K562 (cell line): ENCODE data around the gene RPS6KA2. TPM values are rescaled to one million over a fixed set of nuclear protein-coding genes. Genes with fewer than 3 reads are reported as not detected.
A peak's percentile ranks its signal among the peaks of the same experiment; 100 is the strongest.

Experiments
- ARID1B ChIP-seq: fragments of 450-650 bp; IDR thresholded peaks from 2 replicates; pipeline ENCODE4 v1.6.1; 2016; ENCODE audit warnings: antibody characterized with exemption, mild to moderate bottlenecking, inconsistent platforms
- HCFC1 ChIP-seq: IDR thresholded peaks from 2 replicates; pipeline ENCODE4 v1.6.1; 2012; ENCODE audit warnings: low read depth, low read length, improper control_type of control experiment
- HNRNPLL ChIP-seq: fragments of 200-400 bp; formaldehyde crosslinking; IDR thresholded peaks from 2 replicates; pipeline ENCODE4 v1.6.1; 2017; ENCODE audit warnings: low read length, low read depth, mild to moderate bottlenecking; ENCODE audit not compliant: poor library complexity, severe bottlenecking
- HOXB6 ChIP-seq: fragments of 250-450 bp; sonication (Bioruptor Pico); IDR thresholded peaks from 2 replicates; pipeline ENCODE4 v1.5.1; 2022; ENCODE audit warnings: mild to moderate bottlenecking, borderline replicate concordance
- KHSRP ChIP-seq: fragments of 450-650 bp; IDR thresholded peaks from 2 replicates; pipeline ENCODE4 v1.6.1; 2017
- LARP7 ChIP-seq: fragments of 450-650 bp; IDR thresholded peaks from 2 replicates; pipeline ENCODE4 v1.6.1; 2016
- MYNN ChIP-seq, 2 experiments: sonication (generic); formaldehyde crosslinking in 1 of 2; IDR thresholded peaks; 2 replicates each; pipeline versions ENCODE4 v1.5.0 to v1.6.1; 2016 to 2020; ENCODE audit warnings: antibody characterized with exemption in 1 of 2, missing genetic modification reagents in 1 of 2
- NCOA6 ChIP-seq: fragments of 450-650 bp; IDR thresholded peaks from 2 replicates; pipeline ENCODE4 v1.6.1; 2017; ENCODE audit warnings: mild to moderate bottlenecking
- NFE2L1 ChIP-seq: fragments of 450-650 bp; IDR thresholded peaks from 2 replicates; pipeline ENCODE4 v1.6.1; 2016; ENCODE audit warnings: missing genetic modification characterization, low read depth, mild to moderate bottlenecking, missing compliant biosample characterization, moderate library complexity, borderline replicate concordance
- POLR3A ChIP-seq: IDR thresholded peaks from 2 replicates; pipeline ENCODE4 v1.6.1; 2011; ENCODE audit warnings: borderline replicate concordance, mild to moderate bottlenecking, moderate library complexity; ENCODE audit not compliant: insufficient read length, insufficient read depth; ENCODE audit errors: extremely low read depth
- SAFB ChIP-seq: fragments of 200-400 bp; formaldehyde crosslinking; IDR thresholded peaks from 2 replicates; pipeline ENCODE4 v1.6.1; 2017; ENCODE audit warnings: low read depth, low read length, borderline replicate concordance
- SIX5 ChIP-seq, 2 experiments: IDR thresholded peaks; 2 replicates each; pipeline ENCODE4 v1.6.1; 2011; ENCODE audit warnings: low read length in 2 of 2, borderline replicate concordance in 1 of 2, low read depth in 1 of 2, mild to moderate bottlenecking in 1 of 2, moderate library complexity in 1 of 2; ENCODE audit not compliant: insufficient read depth in 1 of 2
- STAG1 ChIP-seq: sonication (generic); formaldehyde crosslinking; IDR thresholded peaks from 2 replicates; pipeline ENCODE4 v1.5.0; 2020; ENCODE audit warnings: missing genetic modification reagents, borderline replicate concordance
- TAF9B ChIP-seq: fragments of 450-650 bp; IDR thresholded peaks from 2 replicates; pipeline ENCODE4 v1.6.1; 2018; ENCODE audit warnings: mild to moderate bottlenecking; ENCODE audit not compliant: partially characterized antibody
- ZEB2 ChIP-seq: fragments of 450-650 bp; IDR thresholded peaks from 2 replicates; pipeline ENCODE4 v1.6.1; 2016
- ZNF133 ChIP-seq: fragments of 250-450 bp; sonication (Bioruptor Pico); IDR thresholded peaks from 2 replicates; pipeline ENCODE4 v1.4.0; 2020; ENCODE audit warnings: mild to moderate bottlenecking
- ZNF507 ChIP-seq: conservative IDR thresholded peaks from 2 replicates; pipeline ENCODE4 v1.6.1; 2017; ENCODE audit warnings: missing genetic modification characterization, missing compliant biosample characterization
- ZNF644 ChIP-seq: fragments of 200-800 bp; sonication (Bioruptor generic); IDR thresholded peaks from 2 replicates; pipeline ENCODE4 v1.6.1; 2016; ENCODE audit warnings: low read depth, missing genetic modification characterization, missing compliant biosample characterization
- polyA plus RNA-seq, 8 experiments: library from polyadenylated mRNA; depleted of rRNA in 4 of 8; stranded (reverse) in 5 of 8; unstranded in 3 of 8; fragments of >200 nt; fragmentation: Nextera tagmentation in 2 of 8; fragmentation: Illumina TruSeq in 1 of 8; extraction: Ambion mirVana in 2 of 8; extraction: Trizol in 1 of 8; gene quantifications; 2 replicates each; pipeline versions ENCODE4 v1.2.1 to v1.2.3, GENCODE V29; 2011 to 2014; ENCODE audit warnings: inconsistent platforms in 1 of 8, missing spikeins in 1 of 8
- total RNA-seq, 7 experiments: library from RNA; depleted of rRNA in 6 of 7; stranded (reverse); fragments of >200 nt in 6 of 7; fragmentation: Illumina TruSeq in 2 of 7; extraction: Trizol in 2 of 7; gene quantifications; 2 replicates each; pipeline versions ENCODE4 v1.2.1 to v1.2.3, GENCODE V29; 2011 to 2021; ENCODE audit warnings: low replicate concordance in 1 of 7
- TF ChIP-seq, protein P1 (sequence below): fragments of 450-650 bp; formaldehyde crosslinking; IDR thresholded peaks from 2 replicates; pipeline ENCODE4 v1.4.0; 2020; ENCODE audit warnings: mild to moderate bottlenecking, moderate library complexity
- TF ChIP-seq, protein P2 (sequence below): IDR thresholded peaks from 3 replicates; pipeline ENCODE4 v1.6.1; 2011; ENCODE audit warnings: borderline replicate concordance, mild to moderate bottlenecking, moderate library complexity; ENCODE audit not compliant: insufficient read length; ENCODE audit errors: extremely low read depth
- TF ChIP-seq, protein P3 (sequence below): IDR thresholded peaks from 2 replicates; pipeline ENCODE4 v1.6.1; 2011; ENCODE audit warnings: borderline replicate concordance, low read depth, mild to moderate bottlenecking, moderate library complexity, low read length; ENCODE audit not compliant: insufficient read depth, poor library complexity, severe bottlenecking

The RPS6KA2 gene
- total and polyA plus RNA-seq, 9 of the 15 experiments (the other 6 are each of a cell fraction or from before 2014, with no cell fraction given): 0.29 to 1.00 (median 0.53) TPM

DNA sequence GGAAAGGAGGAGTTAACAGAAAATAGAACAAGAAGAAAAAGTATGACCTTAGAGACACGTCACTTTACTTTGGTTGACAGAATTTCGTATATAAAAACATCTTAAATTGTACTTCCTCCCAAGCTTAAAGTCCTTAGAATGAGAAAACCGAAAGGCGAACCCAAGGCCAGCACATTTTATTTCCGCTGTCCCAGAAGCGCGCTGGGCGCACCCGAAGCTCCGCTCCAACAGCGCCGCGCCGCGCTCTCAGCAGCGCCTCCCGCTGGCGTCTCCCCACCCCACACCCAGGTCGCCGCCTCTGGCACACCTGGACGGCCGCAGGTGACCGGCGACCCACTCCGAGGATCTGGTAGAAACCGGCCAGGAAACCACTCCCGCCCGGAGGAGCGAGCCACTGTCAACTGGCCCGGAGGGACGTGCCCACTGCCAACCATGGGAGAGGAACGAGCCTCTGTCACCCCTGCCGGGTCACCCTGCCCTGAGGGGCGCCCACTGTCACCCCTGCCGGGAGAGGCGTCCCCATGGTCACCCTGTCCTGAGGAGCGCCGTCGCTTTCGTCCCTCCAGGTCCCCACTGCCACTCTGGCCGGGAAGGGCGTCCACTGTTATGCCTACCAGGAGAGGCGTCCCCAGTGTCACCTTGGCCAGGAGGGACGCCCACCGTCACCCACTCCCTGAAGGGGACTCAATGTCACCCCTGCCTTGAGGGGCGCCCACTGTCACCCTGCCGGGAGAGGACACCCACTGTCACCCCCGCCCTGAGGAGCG is 245.1 kb downstream of the RPS6KA2 start (continued):
- TF ChIP-seq, protein P1, sequence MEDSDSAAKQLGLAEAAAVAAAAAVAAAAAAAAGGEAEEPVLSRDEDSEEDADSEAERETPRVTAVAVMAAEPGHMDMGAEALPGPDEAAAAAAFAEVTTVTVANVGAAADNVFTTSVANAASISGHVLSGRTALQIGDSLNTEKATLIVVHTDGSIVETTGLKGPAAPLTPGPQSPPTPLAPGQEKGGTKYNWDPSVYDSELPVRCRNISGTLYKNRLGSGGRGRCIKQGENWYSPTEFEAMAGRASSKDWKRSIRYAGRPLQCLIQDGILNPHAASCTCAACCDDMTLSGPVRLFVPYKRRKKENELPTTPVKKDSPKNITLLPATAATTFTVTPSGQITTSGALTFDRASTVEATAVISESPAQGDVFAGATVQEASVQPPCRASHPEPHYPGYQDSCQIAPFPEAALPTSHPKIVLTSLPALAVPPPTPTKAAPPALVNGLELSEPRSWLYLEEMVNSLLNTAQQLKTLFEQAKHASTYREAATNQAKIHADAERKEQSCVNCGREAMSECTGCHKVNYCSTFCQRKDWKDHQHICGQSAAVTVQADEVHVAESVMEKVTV: no peak
- TF ChIP-seq SIX5 (IDR thresholded peaks at IDR 0.05; ENCODE audit: borderline replicate concordance in 1 of 2, insufficient read depth in 1 of 2, low read depth in 1 of 2, low read length in 2 of 2) (no peak), ZNF133 (CRISPR knock-in tag) (no peak), ZNF644 (tag) (no peak), POLR3A (no peak), HNRNPLL (peak; percentile 63), NFE2L1 (no peak), KHSRP (no peak), TAF9B (no peak), HOXB6 (CRISPR knock-in tag) (no peak), SAFB (no peak; the same call in 1 of the 2 replicates), ZNF507 (no peak), ARID1B (no peak), NCOA6 (no peak), LARP7 (no peak), MYNN (IDR thresholded peaks at IDR 0.05) (peak; percentile 36; the same call in 1 of the 2 replicates), MYNN (CRISPR knock-in tag; IDR thresholded peaks at IDR 0.05) (no peak), STAG1 (CRISPR knock-in tag) (no peak; the same call in 1 of the 2 replicates), HCFC1 (no peak), ZEB2 (peak; percentile 99)
- TF ChIP-seq, protein P2, sequence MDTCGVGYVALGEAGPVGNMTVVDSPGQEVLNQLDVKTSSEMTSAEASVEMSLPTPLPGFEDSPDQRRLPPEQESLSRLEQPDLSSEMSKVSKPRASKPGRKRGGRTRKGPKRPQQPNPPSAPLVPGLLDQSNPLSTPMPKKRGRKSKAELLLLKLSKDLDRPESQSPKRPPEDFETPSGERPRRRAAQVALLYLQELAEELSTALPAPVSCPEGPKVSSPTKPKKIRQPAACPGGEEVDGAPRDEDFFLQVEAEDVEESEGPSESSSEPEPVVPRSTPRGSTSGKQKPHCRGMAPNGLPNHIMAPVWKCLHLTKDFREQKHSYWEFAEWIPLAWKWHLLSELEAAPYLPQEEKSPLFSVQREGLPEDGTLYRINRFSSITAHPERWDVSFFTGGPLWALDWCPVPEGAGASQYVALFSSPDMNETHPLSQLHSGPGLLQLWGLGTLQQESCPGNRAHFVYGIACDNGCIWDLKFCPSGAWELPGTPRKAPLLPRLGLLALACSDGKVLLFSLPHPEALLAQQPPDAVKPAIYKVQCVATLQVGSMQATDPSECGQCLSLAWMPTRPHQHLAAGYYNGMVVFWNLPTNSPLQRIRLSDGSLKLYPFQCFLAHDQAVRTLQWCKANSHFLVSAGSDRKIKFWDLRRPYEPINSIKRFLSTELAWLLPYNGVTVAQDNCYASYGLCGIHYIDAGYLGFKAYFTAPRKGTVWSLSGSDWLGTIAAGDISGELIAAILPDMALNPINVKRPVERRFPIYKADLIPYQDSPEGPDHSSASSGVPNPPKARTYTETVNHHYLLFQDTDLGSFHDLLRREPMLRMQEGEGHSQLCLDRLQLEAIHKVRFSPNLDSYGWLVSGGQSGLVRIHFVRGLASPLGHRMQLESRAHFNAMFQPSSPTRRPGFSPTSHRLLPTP: peak; percentile 16
- TF ChIP-seq, protein P3, sequence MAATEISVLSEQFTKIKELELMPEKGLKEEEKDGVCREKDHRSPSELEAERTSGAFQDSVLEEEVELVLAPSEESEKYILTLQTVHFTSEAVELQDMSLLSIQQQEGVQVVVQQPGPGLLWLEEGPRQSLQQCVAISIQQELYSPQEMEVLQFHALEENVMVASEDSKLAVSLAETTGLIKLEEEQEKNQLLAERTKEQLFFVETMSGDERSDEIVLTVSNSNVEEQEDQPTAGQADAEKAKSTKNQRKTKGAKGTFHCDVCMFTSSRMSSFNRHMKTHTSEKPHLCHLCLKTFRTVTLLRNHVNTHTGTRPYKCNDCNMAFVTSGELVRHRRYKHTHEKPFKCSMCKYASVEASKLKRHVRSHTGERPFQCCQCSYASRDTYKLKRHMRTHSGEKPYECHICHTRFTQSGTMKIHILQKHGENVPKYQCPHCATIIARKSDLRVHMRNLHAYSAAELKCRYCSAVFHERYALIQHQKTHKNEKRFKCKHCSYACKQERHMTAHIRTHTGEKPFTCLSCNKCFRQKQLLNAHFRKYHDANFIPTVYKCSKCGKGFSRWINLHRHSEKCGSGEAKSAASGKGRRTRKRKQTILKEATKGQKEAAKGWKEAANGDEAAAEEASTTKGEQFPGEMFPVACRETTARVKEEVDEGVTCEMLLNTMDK: peak; percentile 9
